Putamen (tissue), 1 donor: ENCODE measurements around the gene ACCSL.

Experiments used
- DNase-seq: peaks from one replicate; pipeline ENCODE4 v3.0.0-alpha.2; 2016; ENCODE audit warnings: low spot score

ACCSL gene

DNA sequence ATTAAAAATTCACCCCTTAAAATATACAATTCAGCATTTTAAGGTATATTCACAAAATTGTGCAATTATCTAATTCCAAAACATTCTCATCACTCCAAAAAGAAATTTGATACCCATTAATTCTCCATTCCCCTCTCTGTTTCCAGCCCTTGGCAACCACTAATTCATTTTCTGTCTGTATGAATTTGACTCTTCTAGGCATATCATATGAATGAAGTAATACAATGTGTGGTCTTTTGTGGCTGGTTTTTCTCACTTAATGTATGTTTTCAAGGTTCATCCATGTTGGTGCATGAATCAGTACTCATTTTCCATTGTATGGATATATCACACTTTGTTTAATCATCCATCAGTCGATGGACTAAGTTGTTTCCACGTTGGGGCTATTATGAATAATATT lies 29.0 kb upstream of the ACCSL start:
- DNase-seq: no peak

- no peak for DNase-seq
Measured at GRCh38 chr11:44024977-44025376, 22.8 kb upstream of the ACCSL start.

DNA sequence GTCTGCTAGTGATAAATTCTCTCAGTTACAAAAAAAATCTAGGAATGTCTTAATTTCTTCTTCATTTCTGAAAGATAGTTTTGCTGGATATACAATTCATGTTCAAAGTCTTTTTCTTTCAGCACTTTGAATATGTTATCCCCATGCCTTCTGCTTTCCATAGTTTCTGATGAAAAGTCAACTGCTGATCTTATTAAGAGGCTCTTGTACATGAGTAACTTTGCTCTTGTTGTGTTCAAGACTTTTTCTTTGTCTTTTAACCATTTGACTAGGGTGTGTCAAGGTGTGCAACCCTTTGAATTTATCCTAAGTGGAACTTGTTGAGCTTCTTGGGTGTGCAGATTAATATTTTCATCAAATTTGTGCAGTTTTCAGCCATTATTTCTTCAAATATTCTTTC lies 22.1 kb upstream of the ACCSL start:
- DNase-seq: no peak

DNA sequence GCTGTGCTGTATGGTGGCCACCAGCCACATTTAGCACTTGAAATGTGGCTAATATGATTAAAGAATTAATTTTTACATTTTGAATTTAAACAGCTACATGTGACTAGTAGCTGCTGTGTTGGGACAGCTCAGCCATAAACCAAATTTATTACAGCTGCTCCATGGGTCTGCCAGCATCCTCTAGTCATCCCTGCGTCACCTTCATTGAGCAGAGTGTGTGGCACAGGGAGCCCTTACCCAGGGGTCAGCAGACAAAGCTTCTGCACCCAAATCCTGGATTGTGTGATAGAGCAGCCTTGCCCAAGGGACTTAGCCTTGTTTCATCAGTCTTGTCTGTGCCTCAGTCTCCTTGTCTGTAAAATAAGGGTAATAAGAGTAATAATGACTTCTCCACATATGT lies 19.4 kb upstream of the ACCSL start:
- no peak for DNase-seq

DNA sequence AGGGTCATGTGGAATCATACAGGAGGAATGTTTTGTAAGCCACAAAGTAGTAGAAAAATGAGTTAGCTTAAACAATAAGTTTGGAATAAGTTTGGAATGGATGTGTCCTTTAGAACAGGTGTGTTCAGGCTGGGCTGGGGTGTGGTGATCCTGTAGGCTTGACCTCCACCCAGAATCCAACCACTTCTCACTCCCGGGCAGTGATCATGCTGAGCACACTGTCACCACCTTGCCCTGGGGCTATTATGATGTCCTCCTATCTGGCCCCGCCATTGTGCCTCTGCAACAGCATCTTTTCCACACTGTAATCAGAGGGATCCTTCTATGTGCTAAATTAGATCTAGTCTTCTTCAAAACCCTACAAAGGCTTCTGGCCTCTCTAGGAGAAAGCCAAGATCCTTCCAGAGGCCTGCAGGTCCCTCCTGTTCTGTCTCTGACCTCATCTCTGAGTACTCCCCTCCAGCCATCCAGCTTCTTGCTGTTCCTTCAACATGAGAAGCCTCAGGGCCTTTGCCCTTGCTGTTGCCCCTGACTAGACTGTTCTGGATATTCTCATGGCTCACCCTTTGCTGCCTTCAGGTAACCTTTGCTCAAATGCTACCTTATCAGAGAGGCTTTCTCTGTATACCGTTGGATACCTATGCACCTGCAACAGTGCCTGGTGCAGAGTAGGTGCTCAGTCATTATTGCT lies 18.8 kb upstream of the ACCSL start:
- no peak for DNase-seq

DNA sequence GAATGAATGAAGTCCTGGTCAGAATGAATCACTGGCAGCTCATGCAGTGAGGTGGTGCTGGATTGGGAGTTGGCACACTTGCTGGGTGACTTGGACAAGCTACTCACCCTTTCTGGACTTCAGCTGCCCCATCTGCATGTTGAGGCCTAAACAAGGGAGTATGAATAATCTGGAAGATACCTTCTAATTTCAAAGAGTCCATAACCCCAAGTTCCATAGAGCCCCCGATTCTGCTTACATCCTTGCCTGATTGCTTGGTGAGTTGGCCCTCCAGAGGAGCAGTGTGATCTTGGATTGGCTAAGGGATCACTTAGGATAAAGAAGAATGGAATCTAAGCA lies 18.3 kb upstream of the ACCSL start:
- DNase-seq: no peak

DNA sequence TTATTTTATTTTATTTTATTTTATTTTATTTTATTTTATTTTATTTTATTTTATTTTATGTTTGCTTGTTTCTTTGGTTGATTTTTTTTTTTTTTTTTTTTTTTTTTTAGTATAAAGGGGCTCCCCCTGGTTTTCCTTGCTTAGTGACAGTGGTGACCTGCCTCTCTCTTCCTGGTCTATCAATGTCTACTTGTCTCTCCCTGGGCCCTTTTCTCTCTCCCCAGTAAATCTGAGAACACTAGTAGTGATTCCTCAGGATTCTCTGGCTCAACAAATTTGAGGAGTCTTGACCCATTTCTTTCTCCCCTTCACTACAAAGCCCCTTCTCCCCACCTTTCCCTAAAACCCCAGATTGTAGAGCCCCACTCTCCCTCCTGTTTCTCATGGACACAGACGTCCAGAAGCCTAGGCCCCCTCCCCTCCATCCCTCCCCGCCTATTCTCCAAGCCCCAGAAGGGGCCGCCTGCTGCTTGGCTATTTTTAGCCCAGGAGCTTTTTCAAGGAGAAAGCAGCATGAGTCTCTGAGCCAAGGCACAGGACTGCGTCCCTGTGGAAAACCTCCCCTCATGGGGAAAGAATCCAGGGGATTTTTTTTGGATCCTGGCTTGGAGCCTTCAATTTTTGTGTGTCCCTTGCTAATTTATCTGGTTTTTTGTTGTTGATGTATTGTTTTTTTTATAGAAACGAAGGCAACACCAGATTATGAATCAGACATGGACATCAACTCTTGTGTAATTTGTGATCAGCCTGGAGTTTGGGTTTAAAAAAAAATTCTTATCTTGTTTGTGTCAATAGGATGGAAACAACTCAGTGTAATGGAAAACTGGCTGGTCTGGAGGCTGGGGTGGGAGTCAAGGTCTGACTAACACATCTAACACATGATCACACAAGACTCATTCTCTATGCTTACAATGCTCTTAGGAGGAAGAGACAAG lies 17.5 kb upstream of the ACCSL start:
- DNase-seq: peak; percentile 25

DNA sequence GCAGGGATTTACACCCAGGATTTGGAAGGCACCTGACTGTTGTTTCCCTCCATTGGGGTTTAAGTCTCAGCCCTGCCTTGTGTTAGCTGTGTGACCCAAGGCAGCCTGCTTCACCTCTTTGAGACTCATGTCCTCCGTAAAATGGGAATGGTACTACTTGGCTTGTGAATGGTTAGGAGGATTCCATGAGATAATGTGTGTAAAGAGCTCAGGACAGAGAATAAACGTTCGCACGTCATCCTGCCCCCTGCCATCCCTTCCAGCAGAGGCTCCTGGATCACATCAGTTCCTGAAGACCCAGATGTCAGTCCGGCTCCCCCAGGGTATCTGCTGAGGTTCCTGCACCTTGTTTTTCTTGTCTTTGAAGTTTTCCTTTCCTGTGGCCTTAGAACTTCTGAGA lies 16.8 kb upstream of the ACCSL start:
- no peak for DNase-seq

DNA sequence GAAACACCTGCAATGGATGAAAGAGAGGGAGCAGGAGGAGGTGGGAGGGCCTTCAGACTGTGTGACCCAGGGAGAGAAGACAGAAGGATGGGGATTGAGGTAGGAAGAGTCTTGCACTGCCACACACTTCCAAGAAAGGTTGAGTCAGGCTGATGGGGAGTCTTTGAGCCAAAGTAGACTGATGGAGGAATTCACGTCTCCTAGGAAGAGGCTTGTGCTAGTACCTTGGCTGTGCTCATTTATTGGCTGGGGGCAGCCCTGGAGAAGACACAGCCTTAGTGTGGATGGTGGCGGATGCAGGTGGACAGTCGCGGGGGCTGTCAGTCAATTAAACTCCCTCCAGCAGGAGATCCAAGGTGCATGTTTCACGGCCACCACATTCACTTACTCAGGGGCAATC lies 16.2 kb upstream of the ACCSL start:
- no peak for DNase-seq

GRCh38 chr11:44032299-44033085 lies 15.3 kb upstream of the ACCSL start:
- DNase-seq: peak; percentile 65

DNA sequence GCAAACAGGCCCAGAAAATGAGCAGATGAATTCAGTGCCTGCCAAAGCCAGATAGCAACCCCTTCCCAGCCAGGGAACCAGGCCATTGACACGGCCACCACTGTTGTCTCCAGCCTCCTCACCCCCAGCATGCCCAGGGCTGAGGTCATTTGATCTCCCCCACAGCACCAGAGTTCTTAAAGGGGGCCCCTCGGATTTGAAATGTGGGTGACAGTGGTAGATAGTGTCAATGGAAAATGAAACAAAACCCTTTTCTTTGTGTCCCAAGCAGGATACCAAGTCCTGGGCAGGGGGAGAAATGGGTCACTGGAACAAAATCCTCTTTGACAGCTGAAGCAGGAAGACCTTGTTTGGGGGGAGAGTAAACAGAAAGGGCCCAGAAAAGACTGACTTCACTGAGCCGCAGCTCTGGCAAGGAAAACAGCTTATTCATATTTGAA lies 14.3 kb upstream of the ACCSL start:
- peak; percentile 93 for DNase-seq

DNA sequence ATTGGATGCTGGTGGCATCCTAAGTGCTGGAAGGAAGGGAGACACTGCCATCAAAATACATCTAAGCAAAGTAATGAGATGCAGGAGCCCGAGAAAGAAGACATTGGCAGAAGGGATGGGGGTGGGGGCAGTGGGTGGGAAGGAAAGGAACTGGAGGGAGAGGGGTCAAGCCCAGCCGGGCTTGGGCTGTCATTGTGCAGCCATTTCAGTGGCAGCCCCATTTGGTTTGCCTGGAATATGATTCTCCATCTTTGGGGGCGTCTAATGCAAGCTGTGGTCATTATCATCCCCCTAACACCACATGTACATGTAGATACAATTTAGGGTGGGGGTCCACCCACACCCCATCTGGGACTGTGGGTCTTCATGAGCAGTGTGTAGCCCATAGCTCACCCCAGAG lies 13.9 kb upstream of the ACCSL start:
- DNase-seq: no peak

DNA sequence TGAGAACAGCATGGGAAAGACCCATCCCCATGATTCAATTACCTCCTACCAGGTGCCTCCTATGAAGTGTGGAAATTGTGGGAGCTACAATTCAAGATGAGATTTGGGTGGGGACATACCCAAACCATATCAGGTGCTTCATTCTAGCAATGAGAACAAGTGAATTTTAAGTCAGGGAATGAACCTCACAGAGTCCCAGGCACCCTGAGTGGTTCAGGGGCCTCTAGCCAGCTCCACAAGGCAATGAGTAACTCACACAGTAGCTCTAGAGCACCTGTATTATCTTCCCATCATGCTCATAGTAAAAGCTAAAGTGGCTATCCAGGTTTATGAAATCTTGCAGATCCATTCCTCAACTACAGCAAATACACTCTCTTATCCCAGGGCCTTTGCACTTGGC lies 13.1 kb upstream of the ACCSL start:
- DNase-seq: no peak

DNA sequence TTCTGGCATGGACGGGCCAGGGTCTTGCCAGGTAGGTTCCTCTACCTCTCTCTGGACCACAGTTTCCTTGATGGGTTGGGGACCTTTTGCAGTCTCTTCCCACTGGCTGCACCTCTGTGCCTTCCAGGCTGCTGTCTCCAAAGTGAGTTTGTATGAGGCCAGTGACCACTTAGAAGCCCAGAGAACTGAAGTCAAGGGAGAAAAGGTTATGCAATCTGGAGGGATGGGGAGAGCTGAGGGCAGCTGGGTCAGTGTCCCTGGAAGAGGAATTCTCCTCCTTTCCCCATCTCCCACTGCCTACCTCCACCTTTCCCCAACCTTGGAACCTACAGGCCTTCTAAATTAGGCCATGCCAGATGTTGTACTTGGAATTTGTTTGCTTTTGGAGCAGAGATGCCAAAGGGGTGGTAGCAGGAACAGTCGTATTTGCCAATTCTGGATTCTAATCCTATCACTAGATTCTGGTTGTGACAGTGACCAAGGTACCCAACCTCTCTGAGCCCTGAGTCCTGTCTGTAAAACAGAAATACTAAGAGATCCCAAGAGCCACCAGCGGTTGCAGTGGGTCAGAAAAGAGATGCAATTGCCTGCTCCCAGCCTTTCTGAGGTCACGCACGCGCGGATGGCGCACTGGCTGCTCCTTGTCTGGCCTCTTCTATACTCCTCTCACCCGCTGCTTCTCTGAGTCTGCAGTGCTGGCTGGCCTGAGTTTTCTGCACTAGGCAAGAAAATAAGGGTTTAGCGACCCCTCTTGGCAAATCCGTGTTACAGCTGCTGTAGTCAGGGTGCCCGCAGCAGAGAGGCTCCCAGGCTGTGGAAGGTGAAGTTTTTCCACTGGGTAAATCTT lies 10.7 kb upstream of the ACCSL start:
- DNase-seq: peak; percentile 87

DNA sequence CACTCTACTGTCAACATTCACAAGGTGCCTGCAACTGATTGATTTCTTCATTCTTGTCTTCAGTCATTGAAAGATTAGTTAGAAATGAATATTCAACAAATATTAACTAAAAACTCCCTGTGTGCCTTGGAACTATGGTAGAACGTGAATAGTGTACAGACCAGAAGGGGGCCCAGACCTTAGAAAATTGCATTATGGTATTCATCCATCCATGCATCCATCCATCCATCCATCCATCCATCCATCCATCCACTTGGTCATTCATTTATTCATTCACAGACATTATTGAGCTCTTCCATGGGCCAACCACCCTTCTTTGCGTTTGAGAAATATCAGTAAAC lies 10.2 kb upstream of the ACCSL start:
- DNase-seq: no peak

DNA sequence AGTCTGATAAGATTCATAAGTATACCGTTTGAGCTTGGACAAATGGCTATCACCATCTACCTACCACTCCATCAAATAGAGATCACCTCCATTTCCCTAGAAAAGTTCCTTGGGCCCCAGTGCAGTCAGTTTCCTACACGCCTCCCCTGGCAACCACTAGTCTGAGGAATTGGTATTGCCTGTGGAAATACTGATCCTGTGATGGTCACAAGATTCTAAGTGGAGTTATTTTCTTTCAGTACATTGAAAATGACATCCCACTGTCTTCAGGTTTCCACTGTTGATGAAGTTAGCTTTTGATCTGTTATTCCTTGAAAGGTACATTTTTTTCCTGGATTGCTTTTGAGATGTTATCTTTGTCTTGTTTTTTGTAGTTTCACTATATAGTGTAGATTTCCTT lies 4.6 kb upstream of the ACCSL start:
- DNase-seq: no peak

- DNase-seq: no peak
Measured at GRCh38 chr11:44046182-44046581, 1.6 kb upstream of the ACCSL start.

DNA sequence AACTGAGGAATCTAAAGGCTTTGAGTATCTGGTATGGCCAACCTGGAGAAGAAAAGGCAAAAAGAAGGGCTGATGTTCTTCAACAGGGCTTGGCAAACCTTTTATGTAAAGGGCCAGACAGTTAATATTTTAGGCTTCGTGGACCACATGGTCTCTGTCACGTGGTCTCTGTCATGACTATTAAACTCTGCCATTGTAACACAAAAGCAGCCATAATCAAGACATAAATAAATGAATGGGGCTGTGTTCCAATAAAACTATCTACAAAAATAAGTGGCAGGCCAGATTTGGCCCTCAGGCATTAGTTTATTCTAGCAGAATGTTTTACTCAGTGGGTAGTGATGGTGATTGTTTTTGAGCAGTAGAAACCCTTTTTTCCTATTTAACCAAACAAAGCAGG lies 483 bp upstream of the ACCSL start:
- no peak for DNase-seq

GRCh38 chr11:44049832-44050231 lies 2.1 kb downstream of the ACCSL start:
- DNase-seq: no peak

DNA sequence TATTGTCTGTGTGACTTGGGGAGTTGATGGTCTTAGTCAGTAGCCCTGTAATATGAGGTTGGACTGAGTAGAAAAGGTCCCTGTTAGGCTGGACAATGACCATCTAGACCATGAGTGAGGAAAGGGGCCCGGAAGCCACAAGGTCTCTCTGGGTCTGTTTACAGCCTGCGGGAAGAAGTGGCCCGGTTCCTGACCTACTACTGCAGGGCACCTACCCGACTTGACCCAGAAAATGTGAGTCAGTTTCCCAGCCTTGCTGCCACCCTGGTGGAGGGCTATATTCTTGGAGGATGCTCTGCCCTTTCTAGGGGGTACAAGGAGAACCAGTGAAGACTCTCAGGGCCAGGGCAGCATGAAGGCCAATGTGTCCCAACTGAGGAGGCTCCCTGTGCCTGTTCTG lies 3.4 kb downstream of the ACCSL start:
- no peak for DNase-seq

DNA sequence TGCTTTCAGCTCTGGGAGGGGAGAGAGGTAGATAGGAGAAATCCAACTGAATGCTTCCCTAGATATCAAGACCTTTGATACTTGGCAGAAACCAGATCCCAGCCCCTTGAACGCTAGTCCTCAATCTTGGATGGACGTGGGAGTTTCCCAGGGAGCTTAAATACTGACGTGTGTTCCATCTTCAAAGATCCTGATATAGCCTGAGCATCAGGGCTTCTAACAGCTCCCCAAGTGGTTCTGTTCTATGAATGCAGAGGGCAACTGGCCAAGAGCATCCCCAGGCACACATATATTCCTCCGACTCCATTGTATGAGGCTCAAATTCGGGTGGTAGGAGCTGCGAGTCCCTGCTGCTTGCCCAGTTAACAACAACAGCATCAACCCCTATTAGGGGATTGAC lies 9.6 kb downstream of the ACCSL start:
- no peak for DNase-seq

DNA sequence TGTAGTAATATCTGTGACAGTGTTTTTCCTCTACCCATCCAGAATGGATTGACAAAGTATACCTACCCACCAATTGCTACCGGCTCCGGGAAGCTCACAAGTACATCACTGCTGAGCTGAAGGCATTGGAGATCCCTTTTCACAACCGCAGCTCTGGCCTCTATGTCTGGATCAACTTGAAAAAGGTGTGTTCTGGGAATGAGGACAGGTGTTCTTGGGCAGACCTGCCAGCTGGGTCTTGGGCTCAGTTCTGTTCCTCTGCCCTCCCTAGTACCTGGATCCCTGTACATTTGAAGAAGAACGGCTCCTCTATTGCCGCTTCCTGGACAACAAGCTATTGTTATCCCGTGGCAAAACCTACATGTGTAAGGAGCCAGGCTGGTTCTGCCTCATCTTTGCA lies 10.5 kb downstream of the ACCSL start:
- DNase-seq: no peak
